Subcutaneous preadipocyte (primary cell): ENCODE results near the gene CHST8. TPM values are rescaled to one million over a fixed set of nuclear protein-coding genes. Genes with fewer than 3 reads are reported as not detected.

Experiments used
- total RNA-seq: library from RNA; depleted of rRNA; stranded (reverse); fragments of >200 nt; gene quantifications from 2 replicates; pipeline ENCODE4 v1.2.3, GENCODE V29; 2012

The CHST8 gene
- total RNA-seq = under 0.01 TPM in 1 of 2 replicates, not detected in the other

GRCh38 chr19:33621811-33622504 is at the start of gene CHST8:
Gene CHST8 (plus strand): TSS chr19:33621953. CDS start chr19:33689262, 67,309 bp downstream.

GRCh38 chr19:33796164-33796875 is 174.6 kb downstream of the CHST8 start, which contains the start of gene KCTD15:
Gene KCTD15 (plus strand): TSS chr19:33796870. CDS start chr19:33800455, 3,585 bp downstream.

Other genes with a start within 250 kb of the CHST8 start
- 10.7 and 17.4 TPM in 2 replicates for gene CEBPG, start 248.2 kb upstream of the CHST8 start, total RNA-seq
- gene PEPD, start 100.2 kb upstream of the CHST8 start, total RNA-seq = 49.3 and 57.3 TPM in 2 replicates
- 18.7 and 29.3 TPM in 2 replicates for gene KCTD15, start 174.9 kb downstream of the CHST8 start, total RNA-seq